ENCODE results near the gene TDRD10. TPM values are rescaled to one million over a fixed set of nuclear protein-coding genes. Genes with fewer than 3 reads are reported as not detected.

Gene TDRD10
- total RNA-seq, 4 donors from 2014 or later = 0.57 to 1.5 (median 0.83) TPM; not detected in 1

- 57 to 75% methylated on average over 3 of the region's 3 CpGs for WGBS, 2 donors
- TF ChIP-seq POLR2A (IDR thresholded peaks at IDR 0.05) (no peak), CTCF (IDR thresholded peaks at IDR 0.05) (no peak)
- intact Hi-C loops (cut with DNase I; ENCODE audit: low total_unique reads) = loop anchor here (5.0 to 10.0 kb wide), 2 partner anchors 67 to 70 kb away; partner anchors contain the start of gene IL6R
- no peak overlapping the region for H3K4me3 ChIP-seq (ENCODE audit: low read depth, poor library complexity, severe bottlenecking)
- peak in 1 of 2 donors; percentile 75 for DNase-seq (ENCODE audit: low spot score in 2 of 2)
Measured at GRCh38 chr1:154474802-154475201, 27.2 kb upstream of the TDRD10 start.

GRCh38 chr1:154476791-154477190, 25.2 kb upstream of the TDRD10 start:
- H3K4me3 ChIP-seq (ENCODE audit: low read depth, poor library complexity, severe bottlenecking) = no peak overlapping the region
- intact Hi-C loops (cut with DNase I; ENCODE audit: low total_unique reads) = loop anchor here (5.0 to 10.0 kb wide), 2 partner anchors 66 to 72 kb away; partner anchors contain the start of gene IL6R
- TF ChIP-seq POLR2A (IDR thresholded peaks at IDR 0.05) = no peak
- WGBS, 2 donors = 95 to 100% methylated on average over 1 of the region's 1 CpG
- peak in 1 of 2 donors; percentile 15 for DNase-seq (ENCODE audit: low spot score in 2 of 2)

- WGBS, 2 donors = 92 to 93% methylated on average over 8 of the region's 8 CpGs
- TF ChIP-seq POLR2A (IDR thresholded peaks at IDR 0.05) (no peak), CTCF (IDR thresholded peaks at IDR 0.05) (no peak)
- peak in 1 of 2 donors; percentile 49 for DNase-seq (ENCODE audit: low spot score in 2 of 2)
- intact Hi-C loops (cut with DNase I; ENCODE audit: low total_unique reads) = loop anchor here (5.0 to 10.0 kb wide), 2 partner anchors 64 to 73 kb away; partner anchors contain the start of gene IL6R
- H3K4me3 ChIP-seq (ENCODE audit: low read depth, poor library complexity, severe bottlenecking) = no peak overlapping the region
Measured at GRCh38 chr1:154478013-154478412, 24.0 kb upstream of the TDRD10 start.

GRCh38 chr1:154478639-154479038, 23.4 kb upstream of the TDRD10 start:
- H3K4me3 ChIP-seq (ENCODE audit: low read depth, poor library complexity, severe bottlenecking) = no peak overlapping the region
- DNase-seq (ENCODE audit: low spot score in 2 of 2) = peak in 1 of 2 donors; percentile 56
- TF ChIP-seq CTCF (IDR thresholded peaks at IDR 0.05) = no peak
- TF ChIP-seq POLR2A (IDR thresholded peaks at IDR 0.05) = no peak
- WGBS, 2 donors = 52 to 58% methylated on average over 5 of the region's 5 CpGs
- intact Hi-C loops (cut with DNase I; ENCODE audit: low total_unique reads) = loop anchor here (5.0 to 10.0 kb wide), 2 partner anchors 64 to 74 kb away; partner anchors contain the start of gene IL6R

- 32 to 33% methylated on average over 9 of the region's 9 CpGs for WGBS, 2 donors
- no peak overlapping the region for H3K4me3 ChIP-seq (ENCODE audit: low read depth, poor library complexity, severe bottlenecking)
- TF ChIP-seq CTCF (IDR thresholded peaks at IDR 0.05) (peak in 1 of 3 donors; percentile 97), POLR2A (IDR thresholded peaks at IDR 0.05) (no peak)
- intact Hi-C loops (cut with DNase I; ENCODE audit: low total_unique reads) = loop anchor here (5.0 to 10.0 kb wide), 2 partner anchors 62 to 75 kb away; partner anchors contain the start of gene IL6R
- peak; percentile 79 to 87 for DNase-seq (ENCODE audit: low spot score in 2 of 2)
Measured at GRCh38 chr1:154479764-154480421, 22.1 kb upstream of the TDRD10 start.

DNA sequence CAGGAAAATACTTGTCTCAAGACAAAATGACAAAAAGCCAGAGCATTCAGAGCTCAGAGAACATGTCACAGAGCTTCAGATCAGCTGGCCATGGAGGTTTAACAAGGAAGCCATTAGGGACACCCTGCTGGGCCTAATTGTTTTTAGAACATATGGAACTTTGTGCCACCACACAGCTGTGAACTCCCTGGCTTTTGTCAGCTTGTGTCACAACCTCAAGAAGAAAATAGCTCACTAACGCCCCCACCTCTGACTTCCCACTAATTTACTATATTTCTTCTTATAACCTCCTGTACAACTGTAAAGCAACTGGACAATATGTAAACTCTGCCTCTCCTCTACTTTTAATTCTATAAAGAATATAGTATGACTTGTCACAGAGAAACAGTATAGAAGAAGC, 21.0 kb upstream of the TDRD10 start:
- no peak overlapping the region for H3K4me3 ChIP-seq (ENCODE audit: low read depth, poor library complexity, severe bottlenecking)
- intact Hi-C loops (cut with DNase I; ENCODE audit: low total_unique reads) = no loop called here
- TF ChIP-seq POLR2A (IDR thresholded peaks at IDR 0.05) (no peak), CTCF (IDR thresholded peaks at IDR 0.05) (no peak)
- DNase-seq (ENCODE audit: low spot score in 2 of 2) = peak in 1 of 2 donors; percentile 29
- 73% methylated on average over 1 of the region's 1 CpG for WGBS, 2 donors

Measured in lower leg skin (tissue), 4 donors.